ENCODE data around the gene PSMC4.

The PSMC4 gene

DNA sequence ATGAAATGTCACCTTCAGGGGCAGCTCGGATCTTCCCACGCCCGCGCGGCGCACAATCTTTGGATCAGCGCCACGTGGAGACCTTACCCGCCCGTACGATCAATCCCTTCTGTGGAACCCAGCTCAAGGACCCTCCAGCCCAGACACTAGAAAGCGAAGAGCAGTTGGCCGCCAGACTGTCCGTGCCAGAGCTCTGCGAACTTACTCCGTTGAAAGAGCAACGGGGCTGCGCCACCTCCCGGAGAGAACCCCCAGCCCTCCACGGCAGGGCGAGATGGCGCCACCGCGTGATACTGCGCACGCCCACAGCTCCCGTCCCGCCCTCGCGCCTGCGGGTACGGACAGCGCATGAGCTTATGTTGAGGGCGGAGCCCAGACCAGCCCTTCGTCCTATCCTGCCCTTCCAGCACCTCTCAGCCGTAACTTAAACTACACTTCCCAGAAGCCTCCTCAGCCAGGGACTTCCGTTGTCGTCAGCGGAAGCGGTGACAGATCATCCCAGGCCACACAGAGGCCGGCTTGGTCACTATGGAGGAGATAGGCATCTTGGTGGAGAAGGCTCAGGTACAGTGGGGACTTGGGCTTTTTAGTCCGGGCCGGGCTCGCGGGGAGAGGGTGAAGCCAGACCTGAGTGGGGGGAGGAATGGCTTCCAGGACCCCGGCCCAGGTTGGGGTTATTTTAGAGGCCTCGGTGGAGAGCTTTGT is at the start of gene PSMC4:
TSS of gene PSMC4 (plus strand) at position 491 of the 705 bp plus-strand sequence. CDS start at position 529, 38 bp downstream.
- peaks cover 7 to 10% of the 10 kb centered on the region in 2 donors for H3K4me1 ChIP-seq (ENCODE audit: control insufficient read depth in 1 of 2, insufficient read depth in 2 of 2, low read length in 2 of 2)
- H3K27ac ChIP-seq (ENCODE audit: low read length): peak within 1 kb of the TSS; percentile 94
- H3K9me3 ChIP-seq (ENCODE audit: control insufficient read depth in 1 of 2, low read length in 2 of 2): no peaks in the 10 kb centered on the region
- peak within 1 kb of the TSS; percentile 80 to 83 for H3K4me3 ChIP-seq (ENCODE audit: low read depth in 1 of 2, low read length in 2 of 2)
- no peaks in the 10 kb centered on the region for H3K27me3 ChIP-seq (ENCODE audit: low read depth, low read length)
- H3K36me3 ChIP-seq (ENCODE audit: control insufficient read depth in 1 of 2, insufficient read depth in 2 of 2, low read length in 2 of 2): peaks cover 22 to 30% of the 10 kb centered on the region in 2 donors

DNA sequence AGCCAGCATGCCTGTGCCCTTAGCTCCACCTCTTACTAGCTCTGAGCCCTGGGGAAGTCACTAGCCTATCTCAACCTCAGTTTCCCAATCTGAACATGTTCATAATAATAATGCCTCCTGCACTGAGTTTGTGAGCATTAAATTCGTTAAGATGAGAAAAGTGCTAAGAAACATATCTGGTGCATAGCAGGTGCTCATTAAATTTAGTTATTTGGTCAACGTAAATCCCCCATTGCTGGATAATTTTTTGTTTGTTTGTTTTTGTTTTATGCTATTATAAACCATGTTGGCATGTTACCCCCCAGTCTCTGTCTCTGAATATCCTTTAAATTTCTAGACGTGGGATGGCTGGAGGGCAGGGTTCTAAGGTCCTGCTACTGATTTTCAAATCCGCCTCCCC is 47.1 kb upstream of the PSMC4 start:
- H3K36me3 ChIP-seq (ENCODE audit: control insufficient read depth in 1 of 2, insufficient read depth in 2 of 2, low read length in 2 of 2): no peaks in the 10 kb centered on the region
- no peaks in the 10 kb centered on the region for H3K9me3 ChIP-seq (ENCODE audit: control insufficient read depth in 1 of 2, low read length in 2 of 2)

DNA sequence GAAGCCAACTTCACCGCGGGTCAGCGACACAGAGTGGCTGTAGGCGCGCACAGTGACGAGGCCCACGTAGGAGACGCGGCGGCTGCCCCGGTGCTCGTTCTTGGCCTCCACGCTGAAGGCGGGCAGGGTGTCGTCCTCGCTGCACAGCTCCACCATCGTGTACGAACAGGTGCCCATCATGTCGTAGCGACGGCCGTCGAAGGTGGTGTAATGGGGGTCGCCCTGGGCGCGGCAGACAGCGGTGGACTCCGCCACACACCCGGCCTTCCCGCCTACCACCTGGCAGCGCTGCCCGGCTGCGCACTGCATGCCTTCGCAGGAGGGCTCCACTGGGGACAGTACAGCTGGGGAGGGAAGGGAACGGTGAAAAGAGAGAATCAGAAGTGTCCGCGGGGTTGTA is 46.6 kb upstream of the PSMC4 start:
- no peaks in the 10 kb centered on the region for H3K36me3 ChIP-seq (ENCODE audit: control insufficient read depth in 1 of 2, insufficient read depth in 2 of 2, low read length in 2 of 2)
- no peaks in the 10 kb centered on the region for H3K4me1 ChIP-seq (ENCODE audit: control insufficient read depth in 1 of 2, insufficient read depth in 2 of 2, low read length in 2 of 2)
- no peak overlapping the region for H3K4me3 ChIP-seq (ENCODE audit: low read depth in 1 of 2, low read length in 2 of 2)
- no peaks in the 10 kb centered on the region for H3K27me3 ChIP-seq (ENCODE audit: low read depth, low read length)
- no peaks in the 10 kb centered on the region for H3K9me3 ChIP-seq (ENCODE audit: control insufficient read depth in 1 of 2, low read length in 2 of 2)
- H3K27ac ChIP-seq (ENCODE audit: low read length): no peak overlapping the region

More for the DNA sequence above, 47.1 kb upstream of the PSMC4 start:
- no peaks in the 10 kb centered on the region for H3K4me1 ChIP-seq (ENCODE audit: control insufficient read depth in 1 of 2, insufficient read depth in 2 of 2, low read length in 2 of 2)
- no peaks in the 10 kb centered on the region for H3K27me3 ChIP-seq (ENCODE audit: low read depth, low read length)
- H3K4me3 ChIP-seq (ENCODE audit: low read depth in 1 of 2, low read length in 2 of 2): no peak overlapping the region
- no peak overlapping the region for H3K27ac ChIP-seq (ENCODE audit: low read length)

DNA sequence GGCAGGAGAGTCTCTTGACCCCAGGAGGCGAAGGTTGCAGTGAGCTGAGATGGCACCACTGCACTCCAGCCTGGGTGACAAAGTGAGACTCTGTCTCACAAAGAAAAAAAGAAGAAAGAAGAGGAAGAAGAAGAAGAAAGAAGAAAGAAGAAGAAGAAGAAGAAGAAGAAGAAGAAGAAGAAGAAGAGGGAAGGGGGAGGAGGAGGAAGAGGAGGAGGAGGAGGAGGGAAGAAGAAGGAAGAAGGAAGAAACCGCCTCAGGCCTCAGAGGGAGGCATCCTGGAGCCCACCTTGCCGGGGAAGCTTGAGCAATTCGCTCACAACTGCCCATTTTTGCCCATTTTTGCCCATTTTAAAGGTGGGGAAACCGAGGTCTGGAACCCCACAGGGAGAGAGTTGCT is 46.0 kb upstream of the PSMC4 start:
- no peak overlapping the region for H3K27ac ChIP-seq (ENCODE audit: low read length)
- no peaks in the 10 kb centered on the region for H3K4me1 ChIP-seq (ENCODE audit: control insufficient read depth in 1 of 2, insufficient read depth in 2 of 2, low read length in 2 of 2)
- H3K27me3 ChIP-seq (ENCODE audit: low read depth, low read length): no peaks in the 10 kb centered on the region
- H3K36me3 ChIP-seq (ENCODE audit: control insufficient read depth in 1 of 2, insufficient read depth in 2 of 2, low read length in 2 of 2): no peaks in the 10 kb centered on the region
- H3K4me3 ChIP-seq (ENCODE audit: low read depth in 1 of 2, low read length in 2 of 2): no peak overlapping the region
- H3K9me3 ChIP-seq (ENCODE audit: control insufficient read depth in 1 of 2, low read length in 2 of 2): no peaks in the 10 kb centered on the region

DNA sequence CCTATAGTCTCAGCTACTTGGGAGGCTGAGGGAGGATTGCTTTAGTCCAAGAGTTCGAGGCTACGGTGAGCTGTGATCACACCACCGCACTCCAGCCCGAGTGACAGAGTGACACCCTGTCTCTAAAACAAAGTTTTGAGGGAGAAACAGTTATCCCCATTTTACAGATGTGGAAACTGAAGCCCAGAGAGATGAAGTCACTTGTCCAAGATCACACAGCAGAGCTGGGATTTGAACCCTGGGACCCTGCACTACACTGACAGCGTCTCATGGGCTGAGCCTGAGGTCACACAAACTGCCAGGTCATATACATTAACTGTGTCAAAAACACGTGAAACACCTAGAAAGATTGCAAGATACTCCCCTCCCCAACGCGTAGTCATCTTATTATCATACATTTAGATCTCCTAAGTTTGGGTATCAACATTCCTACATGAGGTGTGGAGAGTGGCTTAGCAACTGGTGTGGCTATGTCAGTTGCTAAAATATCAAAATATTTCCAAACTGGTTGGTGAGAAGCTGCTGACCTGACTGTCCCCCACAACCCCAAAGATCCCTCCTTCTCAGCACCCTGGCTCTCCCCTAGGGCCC is 44.7 kb upstream of the PSMC4 start:
- H3K9me3 ChIP-seq (ENCODE audit: control insufficient read depth in 1 of 2, low read length in 2 of 2): no peaks in the 10 kb centered on the region
- no peaks in the 10 kb centered on the region for H3K4me1 ChIP-seq (ENCODE audit: control insufficient read depth in 1 of 2, insufficient read depth in 2 of 2, low read length in 2 of 2)
- no peak overlapping the region for H3K4me3 ChIP-seq (ENCODE audit: low read depth in 1 of 2, low read length in 2 of 2)
- no peaks in the 10 kb centered on the region for H3K36me3 ChIP-seq (ENCODE audit: control insufficient read depth in 1 of 2, insufficient read depth in 2 of 2, low read length in 2 of 2)
- no peaks in the 10 kb centered on the region for H3K27me3 ChIP-seq (ENCODE audit: low read depth, low read length)
- H3K27ac ChIP-seq (ENCODE audit: low read length): no peak overlapping the region

DNA sequence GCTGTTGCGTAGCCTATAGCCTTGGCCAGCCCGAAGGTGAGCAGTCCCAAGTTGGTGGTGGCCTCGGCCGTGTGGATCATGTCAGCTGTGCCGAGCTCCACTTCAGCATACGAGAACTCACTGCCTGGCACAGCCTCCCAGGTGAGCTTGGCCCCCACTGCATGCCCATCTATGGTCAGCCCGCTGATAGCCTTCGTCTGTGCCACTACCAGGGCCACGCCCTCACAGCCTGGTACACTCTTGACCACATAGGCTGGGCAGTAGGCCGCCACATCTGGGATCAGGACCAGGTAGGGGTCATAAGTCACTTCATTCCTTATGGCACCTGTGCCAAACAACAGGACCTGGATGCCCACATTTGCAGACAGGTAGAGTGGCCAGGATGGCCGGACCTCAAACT is 43.9 kb upstream of the PSMC4 start:
- Histone ChIP-seq H3K9me3 (ENCODE audit: control insufficient read depth in 1 of 2, low read length in 2 of 2) (no peaks in the 10 kb centered on the region), H3K4me3 (ENCODE audit: low read depth in 1 of 2, low read length in 2 of 2) (no peak overlapping the region)

DNA sequence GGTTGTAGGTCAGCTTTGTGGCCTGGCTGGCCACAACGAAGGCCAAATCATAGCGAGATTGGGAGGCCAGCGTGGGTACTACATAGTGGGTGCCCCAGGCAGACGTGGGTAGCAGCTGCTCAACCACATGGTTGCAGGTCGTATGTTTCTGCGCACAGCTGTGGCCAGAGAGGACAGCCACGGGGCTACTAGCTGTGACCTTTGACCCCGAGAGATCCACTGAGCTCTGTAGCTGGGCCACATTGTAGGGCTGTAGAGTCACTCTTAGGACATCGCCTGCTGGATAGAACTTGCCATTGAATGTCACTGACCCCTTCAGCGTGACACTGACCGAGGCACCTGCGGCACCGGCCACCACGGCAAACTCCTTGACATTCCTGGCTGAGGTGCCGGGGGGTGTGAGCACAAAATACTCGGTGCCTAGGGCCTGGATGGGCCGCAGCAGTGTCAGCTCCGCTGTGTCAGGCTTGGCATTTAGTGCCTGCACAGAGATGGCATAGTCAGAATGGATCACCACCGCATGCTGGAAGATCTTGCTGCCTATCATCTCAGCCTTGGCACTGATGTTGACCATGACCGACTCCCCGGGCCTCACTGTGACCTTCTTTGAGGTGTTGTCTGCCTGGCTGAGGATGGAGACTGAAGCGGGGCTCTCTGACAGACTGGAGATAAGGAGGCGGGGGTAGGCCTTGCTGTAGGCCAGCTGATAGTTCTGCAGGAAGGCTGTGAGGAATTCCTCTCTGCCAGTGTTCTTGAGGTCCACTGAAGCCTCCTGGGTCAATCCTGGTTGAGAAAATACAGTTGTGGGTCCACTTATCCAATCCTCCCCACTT is 43.2 kb upstream of the PSMC4 start:
- Histone ChIP-seq H3K4me3 (ENCODE audit: low read depth in 1 of 2, low read length in 2 of 2) (no peak overlapping the region), H3K27me3 (ENCODE audit: low read depth, low read length) (no peaks in the 10 kb centered on the region), H3K27ac (ENCODE audit: low read length) (no peak overlapping the region), H3K9me3 (ENCODE audit: control insufficient read depth in 1 of 2, low read length in 2 of 2) (no peaks in the 10 kb centered on the region), H3K36me3 (ENCODE audit: control insufficient read depth in 1 of 2, insufficient read depth in 2 of 2, low read length in 2 of 2) (no peaks in the 10 kb centered on the region), H3K4me1 (ENCODE audit: control insufficient read depth in 1 of 2, insufficient read depth in 2 of 2, low read length in 2 of 2) (no peaks in the 10 kb centered on the region)

More for the DNA sequence above, 43.9 kb upstream of the PSMC4 start:
- Histone ChIP-seq H3K4me1 (ENCODE audit: control insufficient read depth in 1 of 2, insufficient read depth in 2 of 2, low read length in 2 of 2) (no peaks in the 10 kb centered on the region), H3K27ac (ENCODE audit: low read length) (no peak overlapping the region), H3K36me3 (ENCODE audit: control insufficient read depth in 1 of 2, insufficient read depth in 2 of 2, low read length in 2 of 2) (no peaks in the 10 kb centered on the region), H3K27me3 (ENCODE audit: low read depth, low read length) (no peaks in the 10 kb centered on the region)

DNA sequence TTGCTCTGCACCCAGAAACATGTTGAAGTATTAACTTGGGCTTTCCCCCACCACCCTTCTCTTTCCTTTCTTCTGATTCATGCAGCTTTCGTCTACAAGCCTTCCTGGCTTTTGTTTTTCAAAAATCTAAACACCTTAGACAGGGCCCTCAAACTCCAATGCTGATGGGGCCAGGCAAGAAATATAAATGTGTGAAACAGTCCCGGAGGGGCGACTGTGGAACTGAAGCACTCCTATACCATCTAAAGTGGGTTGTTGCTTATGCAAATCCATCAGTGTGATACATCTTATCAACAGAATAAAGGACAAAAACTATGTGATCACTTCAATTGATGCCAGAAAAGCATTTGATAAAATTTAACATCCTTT is 42.6 kb upstream of the PSMC4 start:
- no peaks in the 10 kb centered on the region for H3K27me3 ChIP-seq (ENCODE audit: low read depth, low read length)
- no peak overlapping the region for H3K4me3 ChIP-seq (ENCODE audit: low read depth in 1 of 2, low read length in 2 of 2)

DNA sequence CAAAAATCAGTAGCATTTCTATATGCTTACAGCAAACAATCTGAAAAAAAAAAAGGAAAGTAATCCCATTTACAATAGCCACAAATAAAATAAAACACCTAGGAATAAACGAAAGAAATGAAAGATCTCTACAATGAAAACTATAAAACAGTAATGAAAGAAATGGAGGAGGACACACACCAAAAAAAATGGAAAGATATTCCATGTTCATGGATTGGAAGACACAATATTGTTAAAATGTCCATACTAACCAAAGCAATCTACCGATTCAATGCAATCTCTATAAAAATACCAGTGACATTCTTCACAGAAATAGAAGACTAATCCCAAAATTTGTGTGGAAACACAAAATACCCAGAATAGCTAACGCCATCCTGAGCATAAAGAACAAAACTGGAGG is 41.2 kb upstream of the PSMC4 start:
- no peaks in the 10 kb centered on the region for H3K36me3 ChIP-seq (ENCODE audit: control insufficient read depth in 1 of 2, insufficient read depth in 2 of 2, low read length in 2 of 2)
- no peak overlapping the region for H3K27ac ChIP-seq (ENCODE audit: low read length)
- no peaks in the 10 kb centered on the region for H3K4me1 ChIP-seq (ENCODE audit: control insufficient read depth in 1 of 2, insufficient read depth in 2 of 2, low read length in 2 of 2)
- H3K27me3 ChIP-seq (ENCODE audit: low read depth, low read length): no peaks in the 10 kb centered on the region
- H3K9me3 ChIP-seq (ENCODE audit: control insufficient read depth in 1 of 2, low read length in 2 of 2): no peaks in the 10 kb centered on the region
- H3K4me3 ChIP-seq (ENCODE audit: low read depth in 1 of 2, low read length in 2 of 2): no peak overlapping the region

More for the DNA sequence above, 42.6 kb upstream of the PSMC4 start:
- Histone ChIP-seq H3K27ac (ENCODE audit: low read length) (no peak overlapping the region), H3K4me1 (ENCODE audit: control insufficient read depth in 1 of 2, insufficient read depth in 2 of 2, low read length in 2 of 2) (no peaks in the 10 kb centered on the region), H3K9me3 (ENCODE audit: control insufficient read depth in 1 of 2, low read length in 2 of 2) (no peaks in the 10 kb centered on the region), H3K36me3 (ENCODE audit: control insufficient read depth in 1 of 2, insufficient read depth in 2 of 2, low read length in 2 of 2) (no peaks in the 10 kb centered on the region)

DNA sequence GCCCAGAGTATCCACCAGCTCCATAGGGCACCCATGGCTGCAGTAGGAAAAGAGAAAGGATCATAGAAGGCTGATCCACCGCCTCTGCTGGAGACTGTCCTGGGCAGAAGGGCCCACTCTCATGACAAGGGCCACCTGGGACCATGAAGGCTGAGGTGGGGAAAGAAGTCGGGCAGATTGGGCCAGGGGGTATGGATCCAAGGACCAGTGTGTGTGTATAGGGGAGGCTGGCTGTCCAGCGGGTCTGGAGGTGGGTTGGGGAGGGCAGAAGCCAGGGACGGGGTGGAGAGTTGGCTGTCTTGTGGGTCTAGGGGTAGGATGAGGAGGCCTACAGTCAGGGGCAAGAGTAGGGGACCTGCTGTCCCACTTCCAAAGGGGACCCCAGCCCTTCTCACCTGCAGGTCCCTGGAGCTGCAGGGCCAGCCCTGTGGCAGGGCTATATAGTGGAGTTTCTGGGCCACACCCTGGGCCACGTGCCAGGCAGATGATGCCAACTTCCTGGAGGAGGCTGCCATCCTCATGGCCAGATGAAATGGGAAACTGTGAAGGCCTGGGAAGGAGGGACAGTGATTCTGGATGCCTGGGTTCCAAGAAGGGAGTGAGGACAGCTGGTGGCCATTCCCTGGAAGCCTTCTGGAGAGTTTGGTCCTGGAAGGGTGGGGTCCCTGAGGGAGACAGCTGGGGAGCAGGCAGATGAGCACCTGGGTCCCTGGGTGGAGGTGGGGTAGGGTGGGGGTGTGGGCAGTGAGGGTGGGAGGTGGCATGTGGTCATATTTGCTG is 36.2 kb upstream of the PSMC4 start, which contains the start of gene FCGBP:
TSS of gene FCGBP (minus strand) at position 51 of the 780 bp plus-strand sequence.
- Histone ChIP-seq H3K4me3 (ENCODE audit: low read depth in 1 of 2, low read length in 2 of 2) (no peak within 1 kb of the TSS), H3K9me3 (ENCODE audit: control insufficient read depth in 1 of 2, low read length in 2 of 2) (peaks cover 0 to 4% of the 10 kb centered on the region in 2 donors), H3K36me3 (ENCODE audit: control insufficient read depth in 1 of 2, insufficient read depth in 2 of 2, low read length in 2 of 2) (no peaks in the 10 kb centered on the region), H3K27ac (ENCODE audit: low read length) (no peak within 1 kb of the TSS), H3K4me1 (ENCODE audit: control insufficient read depth in 1 of 2, insufficient read depth in 2 of 2, low read length in 2 of 2) (no peaks in the 10 kb centered on the region), H3K27me3 (ENCODE audit: low read depth, low read length) (no peaks in the 10 kb centered on the region)

DNA sequence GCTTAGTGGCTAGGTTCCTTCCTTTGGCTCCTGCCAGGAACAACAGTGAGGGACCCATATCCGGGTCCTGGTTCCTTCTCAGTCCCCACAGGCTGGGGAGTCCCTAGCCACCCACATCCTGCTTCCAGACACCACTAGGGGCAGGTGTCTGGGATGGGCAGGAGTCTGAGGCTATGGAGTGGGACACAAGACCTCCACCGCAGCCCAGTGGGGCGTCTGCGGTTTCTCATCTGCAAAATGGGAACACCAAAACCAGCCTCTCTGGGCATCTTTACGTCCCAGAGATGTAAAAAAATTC is 35.7 kb upstream of the PSMC4 start:
- no peaks in the 10 kb centered on the region for H3K4me1 ChIP-seq (ENCODE audit: control insufficient read depth in 1 of 2, insufficient read depth in 2 of 2, low read length in 2 of 2)
- no peaks in the 10 kb centered on the region for H3K27me3 ChIP-seq (ENCODE audit: low read depth, low read length)
- H3K4me3 ChIP-seq (ENCODE audit: low read depth in 1 of 2, low read length in 2 of 2): no peak overlapping the region
- H3K36me3 ChIP-seq (ENCODE audit: control insufficient read depth in 1 of 2, insufficient read depth in 2 of 2, low read length in 2 of 2): no peaks in the 10 kb centered on the region
- peaks cover 0 to 4% of the 10 kb centered on the region in 2 donors for H3K9me3 ChIP-seq (ENCODE audit: control insufficient read depth in 1 of 2, low read length in 2 of 2)
- H3K27ac ChIP-seq (ENCODE audit: low read length): no peak overlapping the region
